Measurements from ENCODE around the gene CLEC7A. TPM values are rescaled to one million over a fixed set of nuclear protein-coding genes. Genes with fewer than 3 reads are reported as not detected.

Gene CLEC7A
- total and polyA plus RNA-seq, 2 donors = 25.3 to 25.5 TPM

- Histone ChIP-seq H3K4me1 (ENCODE audit: control insufficient read depth in 2 of 2, insufficient read depth in 2 of 2, low read length in 2 of 2) (peaks cover 0 to 4% of the 10 kb centered on the region in 2 donors), H3K27me3 (ENCODE audit: control insufficient read depth in 2 of 2, insufficient read depth in 1 of 2, low read length in 1 of 2) (no peaks in the 10 kb centered on the region), H3K36me3 (ENCODE audit: control insufficient read depth in 2 of 2, insufficient read depth in 2 of 2, low read length in 1 of 2) (no peaks in the 10 kb centered on the region), H3K27ac (ENCODE audit: low read depth in 1 of 2, low read length in 1 of 2) (no peak overlapping the region), H3K4me3 (ENCODE audit: low read length in 2 of 2) (no peak overlapping the region), H3K9me3 (ENCODE audit: control insufficient read depth in 2 of 2, insufficient read depth in 1 of 2, low read length in 1 of 2) (no peaks in the 10 kb centered on the region)
- no peak for DNase-seq (ENCODE audit: low read depth in 6 of 9, low spot score in 9 of 9)
- WGBS = 27% methylated on average over 3 of the region's 3 CpGs
These were observed 60.0 kb downstream of the CLEC7A start for GRCh38 chr12:10069976-10070375.

DNA sequence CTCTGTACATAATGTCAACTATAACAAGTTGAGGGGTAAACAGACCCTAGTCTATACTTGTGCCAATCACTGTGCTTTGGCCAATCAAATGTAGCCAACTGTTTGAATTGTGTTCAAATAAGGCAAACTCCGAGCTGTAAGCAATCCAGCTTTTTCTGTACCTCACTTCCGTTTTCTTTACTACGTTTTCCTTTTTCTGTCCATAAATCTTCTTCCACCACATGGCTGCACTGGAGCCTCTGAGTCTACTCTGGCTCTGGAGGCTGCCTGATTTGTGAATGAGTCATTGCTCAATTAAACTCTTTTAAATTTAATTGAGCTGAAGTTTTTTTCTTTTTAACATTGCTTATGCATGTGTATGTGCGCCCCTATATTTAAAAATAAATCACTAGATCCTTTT, 60.9 kb downstream of the CLEC7A start:
- H3K27ac ChIP-seq (ENCODE audit: low read depth in 1 of 2, low read length in 1 of 2) = no peak overlapping the region

DNA sequence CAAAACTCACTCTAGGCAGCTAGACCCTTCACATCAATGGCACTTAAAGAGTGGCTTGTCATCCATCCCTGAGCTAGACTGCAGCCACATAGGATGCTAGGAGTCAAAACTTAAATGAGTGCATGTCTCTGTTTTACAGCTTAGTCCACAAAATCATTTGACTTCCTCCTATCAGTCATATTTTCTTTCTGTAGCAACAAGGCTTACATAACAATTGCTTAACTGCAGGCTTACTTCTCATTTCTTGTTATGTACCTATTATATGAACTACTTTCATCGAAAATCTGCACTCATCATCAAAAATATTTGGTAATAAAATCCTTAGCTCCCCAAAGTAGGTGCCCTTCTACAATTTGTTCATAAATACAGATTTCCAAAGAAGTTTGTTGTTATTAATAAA, 61.4 kb downstream of the CLEC7A start:
- Histone ChIP-seq H3K9me3 (ENCODE audit: control insufficient read depth in 2 of 2, insufficient read depth in 1 of 2, low read length in 1 of 2) (no peaks in the 10 kb centered on the region), H3K27ac (ENCODE audit: low read depth in 1 of 2, low read length in 1 of 2) (no peak overlapping the region), H3K27me3 (ENCODE audit: control insufficient read depth in 2 of 2, insufficient read depth in 1 of 2, low read length in 1 of 2) (no peaks in the 10 kb centered on the region), H3K36me3 (ENCODE audit: control insufficient read depth in 2 of 2, insufficient read depth in 2 of 2, low read length in 1 of 2) (no peaks in the 10 kb centered on the region), H3K4me3 (ENCODE audit: low read length in 2 of 2) (no peak overlapping the region), H3K4me1 (ENCODE audit: control insufficient read depth in 2 of 2, insufficient read depth in 2 of 2, low read length in 2 of 2) (peaks cover 0 to 4% of the 10 kb centered on the region in 2 donors)
- no peak for DNase-seq (ENCODE audit: low read depth in 6 of 9, low spot score in 9 of 9)
- WGBS = 20% methylated on average over 1 of the region's 1 CpG

More for the DNA sequence above, 60.9 kb downstream of the CLEC7A start:
- Histone ChIP-seq H3K27me3 (ENCODE audit: control insufficient read depth in 2 of 2, insufficient read depth in 1 of 2, low read length in 1 of 2) (no peaks in the 10 kb centered on the region), H3K36me3 (ENCODE audit: control insufficient read depth in 2 of 2, insufficient read depth in 2 of 2, low read length in 1 of 2) (no peaks in the 10 kb centered on the region), H3K4me1 (ENCODE audit: control insufficient read depth in 2 of 2, insufficient read depth in 2 of 2, low read length in 2 of 2) (peaks cover 0 to 4% of the 10 kb centered on the region in 2 donors), H3K4me3 (ENCODE audit: low read length in 2 of 2) (no peak overlapping the region), H3K9me3 (ENCODE audit: control insufficient read depth in 2 of 2, insufficient read depth in 1 of 2, low read length in 1 of 2) (no peaks in the 10 kb centered on the region)
- 73% methylated on average over 4 of the region's 4 CpGs for WGBS
- no peak for DNase-seq (ENCODE audit: low read depth in 6 of 9, low spot score in 9 of 9)

GRCh38 chr12:10067942-10068341, 62.1 kb downstream of the CLEC7A start:
- H3K27ac ChIP-seq (ENCODE audit: low read depth in 1 of 2, low read length in 1 of 2) = no peak overlapping the region
- H3K9me3 ChIP-seq (ENCODE audit: control insufficient read depth in 2 of 2, insufficient read depth in 1 of 2, low read length in 1 of 2) = no peaks in the 10 kb centered on the region
- no peak overlapping the region for H3K4me3 ChIP-seq (ENCODE audit: low read length in 2 of 2)
- no peaks in the 10 kb centered on the region for H3K27me3 ChIP-seq (ENCODE audit: control insufficient read depth in 2 of 2, insufficient read depth in 1 of 2, low read length in 1 of 2)
- peaks cover 0 to 4% of the 10 kb centered on the region in 2 donors for H3K4me1 ChIP-seq (ENCODE audit: control insufficient read depth in 2 of 2, insufficient read depth in 2 of 2, low read length in 2 of 2)
- H3K36me3 ChIP-seq (ENCODE audit: control insufficient read depth in 2 of 2, insufficient read depth in 2 of 2, low read length in 1 of 2) = no peaks in the 10 kb centered on the region
- DNase-seq (ENCODE audit: low read depth in 6 of 9, low spot score in 9 of 9) = no peak
- WGBS = 25% methylated on average over 3 of the region's 3 CpGs

DNA sequence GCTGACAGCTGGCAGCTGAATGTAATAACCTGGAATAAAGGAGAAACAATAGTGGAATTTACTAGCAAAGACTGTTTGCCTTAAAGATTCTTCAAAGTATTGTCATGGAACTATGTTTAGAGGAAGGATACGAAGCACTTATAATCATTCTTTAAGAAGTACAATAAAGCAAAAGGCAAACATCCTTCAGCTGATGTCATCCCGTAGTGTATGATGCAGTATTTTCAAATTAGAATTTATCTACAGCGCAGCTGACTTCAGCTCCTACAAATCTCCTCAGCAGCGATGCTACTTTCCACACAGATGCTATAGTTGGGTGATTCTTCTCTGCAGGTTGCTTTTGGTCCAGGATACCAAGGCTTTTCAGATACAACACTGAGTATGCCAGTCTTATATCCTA, 62.7 kb downstream of the CLEC7A start:
- peak overlapping the region in 1 of 2 donors; percentile 10 for H3K27ac ChIP-seq (ENCODE audit: low read depth in 1 of 2, low read length in 1 of 2)
- 95% methylated on average over 4 of the region's 4 CpGs for WGBS

More for the DNA sequence above, 62.7 kb downstream of the CLEC7A start:
- Histone ChIP-seq H3K4me3 (ENCODE audit: low read length in 2 of 2) (no peak overlapping the region), H3K27me3 (ENCODE audit: control insufficient read depth in 2 of 2, insufficient read depth in 1 of 2, low read length in 1 of 2) (no peaks in the 10 kb centered on the region), H3K4me1 (ENCODE audit: control insufficient read depth in 2 of 2, insufficient read depth in 2 of 2, low read length in 2 of 2) (peaks cover 0 to 4% of the 10 kb centered on the region in 2 donors), H3K9me3 (ENCODE audit: control insufficient read depth in 2 of 2, insufficient read depth in 1 of 2, low read length in 1 of 2) (no peaks in the 10 kb centered on the region), H3K36me3 (ENCODE audit: control insufficient read depth in 2 of 2, insufficient read depth in 2 of 2, low read length in 1 of 2) (no peaks in the 10 kb centered on the region)
- no peak for DNase-seq (ENCODE audit: low read depth in 6 of 9, low spot score in 9 of 9)

Other genes starting within 250 kb of the CLEC7A start
- gene KLRF2, start 248.7 kb downstream of the CLEC7A start, total RNA-seq = 0.76 TPM
- 0.11 TPM for gene KLRF2, start 248.7 kb downstream of the CLEC7A start, polyA plus RNA-seq
- gene CLEC2A, start 197.8 kb downstream of the CLEC7A start, total RNA-seq = not detected
- 0.11 TPM for gene CLEC2A, start 197.8 kb downstream of the CLEC7A start, polyA plus RNA-seq
- gene CLEC12A, start 158.8 kb downstream of the CLEC7A start, total RNA-seq = 2.9 TPM
- gene CLEC12A, start 158.8 kb downstream of the CLEC7A start, polyA plus RNA-seq = 6.8 TPM
- 0.19 TPM for gene CLEC1B, start 131.1 kb downstream of the CLEC7A start, total RNA-seq
- gene CLEC1B, start 131.1 kb downstream of the CLEC7A start, polyA plus RNA-seq = 0.48 TPM
- gene CLEC12B, start 119.6 kb downstream of the CLEC7A start, total RNA-seq = 0.42 TPM
- 0.50 TPM for gene CLEC12B, start 119.6 kb downstream of the CLEC7A start, polyA plus RNA-seq
- gene CLEC9A, start 99.5 kb downstream of the CLEC7A start, total RNA-seq = 16.2 TPM
- 12.6 TPM for gene CLEC9A, start 99.5 kb downstream of the CLEC7A start, polyA plus RNA-seq
- 42.5 TPM for gene CLEC1A, start 31.2 kb downstream of the CLEC7A start, total RNA-seq
- gene CLEC1A, start 31.2 kb downstream of the CLEC7A start, polyA plus RNA-seq = 36.0 TPM
- 0.52 TPM for gene OLR1, start 41.9 kb upstream of the CLEC7A start, total RNA-seq
- gene OLR1, start 41.9 kb upstream of the CLEC7A start, polyA plus RNA-seq = 1.1 TPM
- 0.14 TPM for gene TMEM52B, start 48.8 kb upstream of the CLEC7A start, total RNA-seq
- 0.14 TPM for gene TMEM52B, start 48.8 kb upstream of the CLEC7A start, polyA plus RNA-seq
- 19.1 TPM for gene GABARAPL1, start 82.7 kb upstream of the CLEC7A start, total RNA-seq
- gene GABARAPL1, start 82.7 kb upstream of the CLEC7A start, polyA plus RNA-seq = 92.0 TPM
- 1.1 TPM for gene KLRD1, start 177.7 kb upstream of the CLEC7A start, total RNA-seq
- gene KLRD1, start 177.7 kb upstream of the CLEC7A start, polyA plus RNA-seq = 2.6 TPM